ENCODE data around the gene C5orf22. TPM values are rescaled to one million over a fixed set of nuclear protein-coding genes. Genes with fewer than 3 reads are reported as not detected.
"Not testable (repeated sequence)": the region's sequence is repeated elsewhere in the genome, so short reads cannot be mapped to it uniquely, and the experiment has no call there.

C5orf22 gene
- total RNA-seq, 1 donor from 2014 or later: 25.0 TPM

GRCh38 chr5:31598640-31599611 is 66.8 kb downstream of the C5orf22 start:
- DNase-seq (ENCODE audit: low read depth): no peak
- TF ChIP-seq, protein P1, sequence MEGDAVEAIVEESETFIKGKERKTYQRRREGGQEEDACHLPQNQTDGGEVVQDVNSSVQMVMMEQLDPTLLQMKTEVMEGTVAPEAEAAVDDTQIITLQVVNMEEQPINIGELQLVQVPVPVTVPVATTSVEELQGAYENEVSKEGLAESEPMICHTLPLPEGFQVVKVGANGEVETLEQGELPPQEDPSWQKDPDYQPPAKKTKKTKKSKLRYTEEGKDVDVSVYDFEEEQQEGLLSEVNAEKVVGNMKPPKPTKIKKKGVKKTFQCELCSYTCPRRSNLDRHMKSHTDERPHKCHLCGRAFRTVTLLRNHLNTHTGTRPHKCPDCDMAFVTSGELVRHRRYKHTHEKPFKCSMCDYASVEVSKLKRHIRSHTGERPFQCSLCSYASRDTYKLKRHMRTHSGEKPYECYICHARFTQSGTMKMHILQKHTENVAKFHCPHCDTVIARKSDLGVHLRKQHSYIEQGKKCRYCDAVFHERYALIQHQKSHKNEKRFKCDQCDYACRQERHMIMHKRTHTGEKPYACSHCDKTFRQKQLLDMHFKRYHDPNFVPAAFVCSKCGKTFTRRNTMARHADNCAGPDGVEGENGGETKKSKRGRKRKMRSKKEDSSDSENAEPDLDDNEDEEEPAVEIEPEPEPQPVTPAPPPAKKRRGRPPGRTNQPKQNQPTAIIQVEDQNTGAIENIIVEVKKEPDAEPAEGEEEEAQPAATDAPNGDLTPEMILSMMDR (conservative IDR thresholded peaks at IDR 0.05; ENCODE audit: low read depth, low read length): no peak
- H3K4me3 ChIP-seq (ENCODE audit: low read depth, low read length): no peak overlapping the region

GRCh38 chr5:31602305-31602704 is 70.2 kb downstream of the C5orf22 start:
- not testable (repeated sequence) for DNase-seq (ENCODE audit: low read depth); H3K4me3 ChIP-seq (ENCODE audit: low read depth, low read length)

GRCh38 chr5:31604240-31604639 is 72.1 kb downstream of the C5orf22 start:
- no peak overlapping the region for H3K4me3 ChIP-seq (ENCODE audit: low read depth, low read length)
- TF ChIP-seq, protein P1 (conservative IDR thresholded peaks at IDR 0.05; ENCODE audit: low read depth, low read length): no peak
- no peak for DNase-seq (ENCODE audit: low read depth)

GRCh38 chr5:31604644-31605043 is 72.5 kb downstream of the C5orf22 start:
- no peak for DNase-seq (ENCODE audit: low read depth)
- TF ChIP-seq, protein P1 (conservative IDR thresholded peaks at IDR 0.05; ENCODE audit: low read depth, low read length): no peak
- no peak overlapping the region for H3K4me3 ChIP-seq (ENCODE audit: low read depth, low read length)

Other genes with a start within 250 kb of the C5orf22 start
- 32.8 and 58.6 TPM in 2 replicates for gene DROSHA, start 208 bp upstream of the C5orf22 start, total RNA-seq
- gene PDZD2, start 106.8 kb downstream of the C5orf22 start, total RNA-seq: 1.8 and 8.4 TPM in 2 replicates